K562 (cell line): ENCODE results near the gene POLN. TPM values are rescaled to one million over a fixed set of nuclear protein-coding genes. Genes with fewer than 3 reads are reported as not detected.

Experiments used
- ATAC-seq: fragments of 200-7000 bp; cut with Tn5 transposase; 3 replicates; pipeline ENCODE4 v1.9.1; 2020; ENCODE audit warnings: moderate library complexity
- BruUV-seq: library from RNA; stranded (reverse); fragments of 400-500 nt; replicated peaks from 2 replicates; lab custom pipeline; 2021; lab: Mats Ljungman, UMichigan
- CTCF ChIA-PET: fragments of 300-600 bp; formaldehyde crosslinking; extraction: SDS; loops from one replicate; lab custom pipeline; 2021; ENCODE audit warnings: low intra/inter-chr PET ratio; lab: Yijun Ruan, JAX
- POLR2A ChIA-PET: fragments of 300-600, 350-650 bp; sonication (Branson Sonifier 250); formaldehyde crosslinking; extraction: SDS; loops from one replicate; lab custom pipeline; 2021; ENCODE audit warnings: antibody characterized with exemption, inconsistent platforms; lab: Yijun Ruan, JAX
- DNase-seq, 4 experiments: peaks; one replicate each; pipeline versions ENCODE4 v3.0.0 to v3.0.0-alpha.2; 2011 to 2018; ENCODE audit warnings: low spot score in 3 of 4, mixed read lengths in 3 of 4; ENCODE audit errors: extremely low read depth in 1 of 4
- FAIRE-seq: peaks from 2 replicates; lab custom pipeline; 2011; peaks lifted over from hg19 to GRCh38; lab: Jason Lieb, UNC
- H2AFZ ChIP-seq: 2 replicates; pipeline ENCODE4 v1.6.0; 2011; ENCODE audit warnings: low read depth, low read length, control low read depth, inconsistent platforms
- H3K27ac ChIP-seq: fragments of 200-600 bp; 3 replicates; pipeline ENCODE4 v1.8.0; 2011; ENCODE audit warnings: low read depth, mild to moderate bottlenecking, control low read depth, inconsistent platforms, low read length, moderate library complexity, mixed read lengths; ENCODE audit errors: extremely low read depth
- H3K27me3 ChIP-seq, 2 experiments: fragments of 300-600 bp in 1 of 2; 2 replicates in 1 of 2; 3 replicates in 1 of 2; pipeline versions ENCODE4 v1.6.0 to v1.8.0; 2011; ENCODE audit warnings: inconsistent platforms in 2 of 2, low read length in 2 of 2, mild to moderate bottlenecking in 1 of 2, mixed read lengths in 1 of 2, moderate library complexity in 1 of 2; ENCODE audit not compliant: control insufficient read depth in 2 of 2, insufficient read depth in 2 of 2
- H3K36me3 ChIP-seq: fragments of 300-600 bp; 3 replicates; pipeline ENCODE4 v1.8.0; 2011; ENCODE audit warnings: mild to moderate bottlenecking, low read length, inconsistent platforms; ENCODE audit not compliant: control insufficient read depth, insufficient read depth
- H3K4me1 ChIP-seq, 2 experiments: fragments of 200-600 bp in 1 of 2; replicated peaks in 1 of 2; 2 replicates in 1 of 2; 3 replicates in 1 of 2; pipeline versions ENCODE4 v1.5.1 to v1.8.0; 2011; ENCODE audit warnings: inconsistent platforms in 2 of 2, low read length in 2 of 2, mild to moderate bottlenecking in 1 of 2, mixed read lengths in 1 of 2, moderate library complexity in 1 of 2; ENCODE audit not compliant: control insufficient read depth in 2 of 2, insufficient read depth in 2 of 2
- H3K4me2 ChIP-seq: 2 replicates; pipeline ENCODE4 v1.6.1; 2011; ENCODE audit warnings: low read length, control low read depth, inconsistent platforms, mixed read lengths; ENCODE audit not compliant: insufficient read depth
- H3K4me3 ChIP-seq: fragments of 200-600 bp; sonication (generic), shearing (Covaris generic); 2 replicates; pipeline ENCODE4 v1.5.1; 2016; ENCODE audit warnings: control low read depth, inconsistent platforms
- H3K79me2 ChIP-seq: fragments of 200-600 bp; 3 replicates; pipeline ENCODE4 v1.8.0; 2011; ENCODE audit warnings: low read length, inconsistent platforms; ENCODE audit not compliant: control insufficient read depth, insufficient read depth
- H3K9ac ChIP-seq, 2 experiments: 2 replicates each; pipeline versions ENCODE4 v1.6.0 to v1.6.1; 2011; ENCODE audit warnings: low read depth in 2 of 2, low read length in 2 of 2, control low read depth in 1 of 2, inconsistent platforms in 1 of 2, mild to moderate bottlenecking in 1 of 2, mixed read lengths in 1 of 2; ENCODE audit not compliant: insufficient read depth in 1 of 2
- H3K9me1 ChIP-seq: one replicate; pipeline ENCODE4 v1.6.0; 2011; ENCODE audit warnings: inconsistent platforms, mild to moderate bottlenecking, low read length, moderate library complexity; ENCODE audit not compliant: control insufficient read depth, insufficient read depth
- H3K9me3 ChIP-seq: replicated peaks from 2 replicates; pipeline ENCODE4 v1.5.1; 2011; ENCODE audit warnings: low read depth, low read length, inconsistent platforms; ENCODE audit not compliant: control insufficient read depth, insufficient read depth
- H4K20me1 ChIP-seq: replicated peaks from 2 replicates; pipeline ENCODE4 v1.6.1; 2011; ENCODE audit warnings: low read length, inconsistent platforms, mixed read lengths; ENCODE audit not compliant: control insufficient read depth, insufficient read depth
- COPS2 ChIP-seq: fragments of 450-650 bp; conservative IDR thresholded peaks from 2 replicates; pipeline ENCODE4 v1.6.1; 2016; ENCODE audit warnings: mild to moderate bottlenecking, moderate library complexity
- EWSR1 ChIP-seq: fragments of 450-650 bp; IDR thresholded peaks from 2 replicates; pipeline ENCODE4 v1.6.1; 2018; ENCODE audit warnings: borderline replicate concordance, mild to moderate bottlenecking, low read depth, moderate library complexity; ENCODE audit not compliant: partially characterized antibody
- FOXK1 ChIP-seq: sonication (generic); formaldehyde crosslinking; IDR thresholded peaks from 2 replicates; pipeline ENCODE4 v1.8.0; 2022; ENCODE audit warnings: missing genetic modification reagents, mild to moderate bottlenecking, borderline replicate concordance
- IFI16 ChIP-seq: fragments of 250-450 bp; sonication (Bioruptor Pico); IDR thresholded peaks from 2 replicates; pipeline ENCODE4 v2.1.2; 2022; ENCODE audit warnings: mild to moderate bottlenecking, inconsistent platforms
- NFYB ChIP-seq: IDR thresholded peaks from 2 replicates; pipeline ENCODE4 v1.6.1; 2011; ENCODE audit warnings: mild to moderate bottlenecking, moderate library complexity; ENCODE audit not compliant: insufficient read length; ENCODE audit errors: extremely low read depth
- NR2C2 ChIP-seq, 2 experiments: fragments of 200-800 bp in 1 of 2; sonication (Bioruptor generic) in 1 of 2; sonication (generic) in 1 of 2; formaldehyde crosslinking in 1 of 2; IDR thresholded peaks; 2 replicates each; pipeline versions ENCODE4 v1.6.1 to v1.8.0; 2016 to 2022; ENCODE audit warnings: mild to moderate bottlenecking in 1 of 2, missing compliant biosample characterization in 1 of 2, missing genetic modification characterization in 1 of 2, missing genetic modification reagents in 1 of 2
- SIN3B ChIP-seq: fragments of 450-650 bp; IDR thresholded peaks from 2 replicates; pipeline ENCODE4 v1.6.1; 2017; ENCODE audit warnings: low read depth, mild to moderate bottlenecking, moderate library complexity
- SREBF1 ChIP-seq: fragments of 150-350 bp; IDR thresholded peaks from 2 replicates; pipeline ENCODE4 v1.6.1; 2014; ENCODE audit warnings: antibody characterized with exemption, low read depth, low read length, borderline replicate concordance
- XRCC5 ChIP-seq: fragments of 200-400 bp; formaldehyde crosslinking; IDR thresholded peaks from 2 replicates; pipeline ENCODE4 v1.6.1; 2017; ENCODE audit warnings: low read depth, mild to moderate bottlenecking, low read length
- ZNF780A ChIP-seq: fragments of 250-450 bp; sonication (Bioruptor Pico); IDR thresholded peaks from 2 replicates; pipeline ENCODE4 v1.5.0; 2021; ENCODE audit warnings: mild to moderate bottlenecking
- ZZZ3 ChIP-seq: fragments of 450-650 bp; IDR thresholded peaks from 2 replicates; pipeline ENCODE4 v1.6.1; 2016; ENCODE audit warnings: antibody characterized with exemption, mild to moderate bottlenecking, moderate library complexity
- WGBS: fragments of 100-300 bp; shearing (Covaris generic); methylation state at CpG from one replicate; pipeline ENCODE4 v1.1.6; 2016; ENCODE audit warnings: low coverage, mixed read lengths; ENCODE audit not compliant: insufficient coverage; ENCODE audit errors: missing lambda C conversion rate; 5-methylcytosine and 5-hydroxymethylcytosine counted together
- in situ Hi-C: fragments of 300-500 bp; cut with MboI; formaldehyde crosslinking; loops from 4 replicates; pipeline ENCODE4 v1.15.0; 2018; ENCODE audit warnings: inconsistent platforms, mixed read lengths
- intact Hi-C: fragments of 100-400 bp; cut with micrococcal nuclease; formaldehyde crosslinking; loops from 2 replicates; pipeline ENCODE4 v1.14.2; 2022
- polyA plus RNA-seq, 8 experiments: library from polyadenylated mRNA; depleted of rRNA in 4 of 8; stranded (reverse) in 5 of 8; unstranded in 3 of 8; fragments of >200 nt; fragmentation: Nextera tagmentation in 2 of 8; fragmentation: Illumina TruSeq in 1 of 8; extraction: Ambion mirVana in 2 of 8; extraction: Trizol in 1 of 8; gene quantifications; 2 replicates each; pipeline versions ENCODE4 v1.2.1 to v1.2.3, GENCODE V29; 2011 to 2014; ENCODE audit warnings: inconsistent platforms in 1 of 8, missing spikeins in 1 of 8
- total RNA-seq, 7 experiments: library from RNA; depleted of rRNA in 6 of 7; stranded (reverse); fragments of >200 nt in 6 of 7; fragmentation: Illumina TruSeq in 2 of 7; extraction: Trizol in 2 of 7; gene quantifications; 2 replicates each; pipeline versions ENCODE4 v1.2.1 to v1.2.3, GENCODE V29; 2011 to 2021; ENCODE audit warnings: low replicate concordance in 1 of 7
- TF ChIP-seq, protein P1 (sequence below): sonication (generic); formaldehyde crosslinking; IDR thresholded peaks from 2 replicates; pipeline ENCODE4 v1.5.0; 2020; ENCODE audit warnings: missing genetic modification reagents

The POLN gene
- total and polyA plus RNA-seq, 9 of the 15 experiments (the other 6 are each of a cell fraction or from before 2014, with no cell fraction given), result 0.08 to 0.91 (median 0.32) TPM

DNA sequence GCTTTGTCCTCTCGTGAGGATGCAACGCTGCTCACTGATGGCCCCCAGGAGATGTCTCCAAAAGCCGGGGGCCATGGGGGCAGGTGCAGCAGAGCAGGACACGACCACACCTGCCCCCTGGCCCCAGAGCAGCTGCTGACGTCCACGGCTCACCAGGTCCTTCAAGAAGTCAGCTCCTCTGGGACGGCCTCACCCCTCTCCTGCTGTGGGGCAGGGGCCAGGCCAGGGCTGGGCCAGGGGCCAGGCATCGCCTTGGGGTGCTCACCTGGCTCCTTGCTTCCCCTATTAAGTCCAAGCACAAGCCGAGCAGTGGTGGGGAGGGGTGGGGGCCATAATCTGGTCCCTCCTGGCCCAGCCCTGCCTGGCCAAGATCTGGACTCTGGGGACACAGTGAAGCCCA is 48.6 kb upstream of the POLN start (continued):
- TF ChIP-seq SIN3B (no peak), XRCC5 (no peak)

DNA sequence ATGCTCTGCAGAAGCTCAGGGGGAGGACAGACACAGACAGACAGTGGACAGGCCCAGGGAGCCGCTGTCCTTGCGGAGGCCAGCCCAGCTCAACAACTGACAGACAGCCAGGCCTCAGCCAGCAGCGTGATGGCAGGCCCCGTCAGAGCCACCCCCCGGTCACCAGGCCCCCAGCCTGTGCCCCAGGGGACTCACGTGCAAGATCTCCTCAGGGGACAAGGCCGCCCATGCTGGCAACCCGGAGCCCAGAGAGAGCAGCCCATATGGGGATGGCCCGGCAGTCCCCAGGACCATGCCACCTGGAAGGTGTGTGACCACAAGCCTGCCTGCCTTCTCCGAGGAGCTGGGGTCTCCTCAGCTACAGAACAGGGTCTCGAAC is 48.0 kb upstream of the POLN start:
- Histone ChIP-seq H3K79me2 (no peaks in the 10 kb centered on the region), H3K4me2 (no peak overlapping the region), H3K27me3 (no peaks in the 10 kb centered on the region), H3K36me3 (no peaks in the 10 kb centered on the region), H3K4me1 (peaks cover 0 to 49% of the 10 kb centered on the region in 2 experiments; a peak in 2 of 5 replicates), H3K27ac (no peak overlapping the region), H3K4me3 (no peak overlapping the region), H3K9ac (no peak overlapping the region), H2AFZ (no peak overlapping the region), H3K9me3 (no peaks in the 10 kb centered on the region), H4K20me1 (no peaks in the 10 kb centered on the region), H3K9me1 (peaks cover 2% of the 10 kb centered on the region)
- FAIRE-seq (no peak), DNase-seq (no peak), ATAC-seq (no peak; the same call in 2 of the 3 replicates)
- no TSS peak for BruUV-seq
- ChIA-PET CTCF (no interaction called here), POLR2A (interaction anchor here (0.7 to 1.5 kb wide), 2 partner anchors 10 to 23 kb away, joined by 3 to 4 read pairs; no protein-coding TSS in a partner anchor)
- intact Hi-C loops, result no loop called here
- in situ Hi-C loops, result no loop called here
- TF ChIP-seq NFYB (no peak), NR2C2 (CRISPR knock-in tag; IDR thresholded peaks at IDR 0.05) (no peak), NR2C2 (tag; IDR thresholded peaks at IDR 0.05) (no peak), SREBF1 (no peak), FOXK1 (CRISPR knock-in tag) (no peak), ZZZ3 (no peak), IFI16 (no peak), COPS2 (no peak), ZNF780A (no peak), EWSR1 (no peak)
- TF ChIP-seq, protein P1, sequence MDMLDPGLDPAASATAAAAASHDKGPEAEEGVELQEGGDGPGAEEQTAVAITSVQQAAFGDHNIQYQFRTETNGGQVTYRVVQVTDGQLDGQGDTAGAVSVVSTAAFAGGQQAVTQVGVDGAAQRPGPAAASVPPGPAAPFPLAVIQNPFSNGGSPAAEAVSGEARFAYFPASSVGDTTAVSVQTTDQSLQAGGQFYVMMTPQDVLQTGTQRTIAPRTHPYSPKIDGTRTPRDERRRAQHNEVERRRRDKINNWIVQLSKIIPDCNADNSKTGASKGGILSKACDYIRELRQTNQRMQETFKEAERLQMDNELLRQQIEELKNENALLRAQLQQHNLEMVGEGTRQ (CRISPR knock-in tag), result no peak
- 80% methylated on average over 11 of the region's 11 CpGs for WGBS
